Measurements from ENCODE around the gene WSB1.

GRCh38 chr17:27357236-27357635, 63.3 kb downstream of the WSB1 start:
- TF ChIP-seq, protein P1, sequence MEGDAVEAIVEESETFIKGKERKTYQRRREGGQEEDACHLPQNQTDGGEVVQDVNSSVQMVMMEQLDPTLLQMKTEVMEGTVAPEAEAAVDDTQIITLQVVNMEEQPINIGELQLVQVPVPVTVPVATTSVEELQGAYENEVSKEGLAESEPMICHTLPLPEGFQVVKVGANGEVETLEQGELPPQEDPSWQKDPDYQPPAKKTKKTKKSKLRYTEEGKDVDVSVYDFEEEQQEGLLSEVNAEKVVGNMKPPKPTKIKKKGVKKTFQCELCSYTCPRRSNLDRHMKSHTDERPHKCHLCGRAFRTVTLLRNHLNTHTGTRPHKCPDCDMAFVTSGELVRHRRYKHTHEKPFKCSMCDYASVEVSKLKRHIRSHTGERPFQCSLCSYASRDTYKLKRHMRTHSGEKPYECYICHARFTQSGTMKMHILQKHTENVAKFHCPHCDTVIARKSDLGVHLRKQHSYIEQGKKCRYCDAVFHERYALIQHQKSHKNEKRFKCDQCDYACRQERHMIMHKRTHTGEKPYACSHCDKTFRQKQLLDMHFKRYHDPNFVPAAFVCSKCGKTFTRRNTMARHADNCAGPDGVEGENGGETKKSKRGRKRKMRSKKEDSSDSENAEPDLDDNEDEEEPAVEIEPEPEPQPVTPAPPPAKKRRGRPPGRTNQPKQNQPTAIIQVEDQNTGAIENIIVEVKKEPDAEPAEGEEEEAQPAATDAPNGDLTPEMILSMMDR (IDR thresholded peaks at IDR 0.05; ENCODE audit: low read length), result no peak
- no peak for TF ChIP-seq EZH2 (IDR thresholded peaks at IDR 0.05; ENCODE audit: borderline replicate concordance, low read length)
